Measurements from ENCODE around the gene ZNF410. TPM values are rescaled to one million over a fixed set of nuclear protein-coding genes. Genes with fewer than 3 reads are reported as not detected.
"Not testable (repeated sequence)": the region's sequence is repeated elsewhere in the genome, so short reads cannot be mapped to it uniquely, and the experiment has no call there.

Gene ZNF410
- total and polyA plus RNA-seq, 2 experiments from 2014 or later: 42.1 to 70.4 TPM

DNA sequence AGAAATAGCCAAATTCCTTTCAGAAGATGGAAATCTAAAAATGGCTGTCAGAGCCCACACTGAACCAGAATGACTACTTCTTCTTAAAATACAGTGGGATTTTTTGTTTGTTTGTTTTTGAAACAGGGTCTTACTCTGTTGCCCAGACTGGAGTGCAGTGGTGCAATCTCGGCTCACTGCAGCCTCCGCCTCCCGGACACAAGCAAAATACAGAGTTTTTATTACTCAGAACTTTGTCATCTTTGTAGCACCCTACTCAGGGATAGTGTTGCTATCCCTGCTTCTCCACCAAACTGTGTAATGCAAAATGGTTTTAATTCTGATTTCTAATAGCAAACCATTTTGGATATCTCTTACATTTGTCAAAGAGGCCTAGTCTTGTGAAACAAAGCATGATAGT lies 16.4 kb downstream of the ZNF410 start:
- Histone ChIP-seq H4K20me1 (ENCODE audit: insufficient read depth, poor library complexity, severe bottlenecking) (no peaks in the 10 kb centered on the region), H2AFZ (no peak overlapping the region), H3K79me2 (peaks cover 11% of the 10 kb centered on the region), H3K4me3 (no peak overlapping the region), H3K9me3 (ENCODE audit: low read depth) (no peaks in the 10 kb centered on the region), H3K4me2 (no peak overlapping the region), H3K9me2 (replicated peaks; ENCODE audit: insufficient read depth) (no peaks in the 10 kb centered on the region), H3K27ac (no peak overlapping the region), H3K27me3 (no peaks in the 10 kb centered on the region), H3K36me3 (replicated peaks; ENCODE audit: insufficient read depth, low read depth) (peaks cover 10% of the 10 kb centered on the region), H3K4me1 (ENCODE audit: insufficient read depth) (no peaks in the 10 kb centered on the region)
- 92% methylated on average over 3 of the region's 3 CpGs for WGBS (ENCODE audit: low lambda C conversion rate, missing lambda C conversion rate)
- no peak for DNase-seq (ENCODE audit: low spot score)
- TF ChIP-seq, protein P1, sequence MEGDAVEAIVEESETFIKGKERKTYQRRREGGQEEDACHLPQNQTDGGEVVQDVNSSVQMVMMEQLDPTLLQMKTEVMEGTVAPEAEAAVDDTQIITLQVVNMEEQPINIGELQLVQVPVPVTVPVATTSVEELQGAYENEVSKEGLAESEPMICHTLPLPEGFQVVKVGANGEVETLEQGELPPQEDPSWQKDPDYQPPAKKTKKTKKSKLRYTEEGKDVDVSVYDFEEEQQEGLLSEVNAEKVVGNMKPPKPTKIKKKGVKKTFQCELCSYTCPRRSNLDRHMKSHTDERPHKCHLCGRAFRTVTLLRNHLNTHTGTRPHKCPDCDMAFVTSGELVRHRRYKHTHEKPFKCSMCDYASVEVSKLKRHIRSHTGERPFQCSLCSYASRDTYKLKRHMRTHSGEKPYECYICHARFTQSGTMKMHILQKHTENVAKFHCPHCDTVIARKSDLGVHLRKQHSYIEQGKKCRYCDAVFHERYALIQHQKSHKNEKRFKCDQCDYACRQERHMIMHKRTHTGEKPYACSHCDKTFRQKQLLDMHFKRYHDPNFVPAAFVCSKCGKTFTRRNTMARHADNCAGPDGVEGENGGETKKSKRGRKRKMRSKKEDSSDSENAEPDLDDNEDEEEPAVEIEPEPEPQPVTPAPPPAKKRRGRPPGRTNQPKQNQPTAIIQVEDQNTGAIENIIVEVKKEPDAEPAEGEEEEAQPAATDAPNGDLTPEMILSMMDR (IDR thresholded peaks at IDR 0.05; ENCODE audit: poor library complexity): no peak
- no peak for TF ChIP-seq EZH2phosphoT487 (IDR thresholded peaks at IDR 0.05; ENCODE audit: low read depth, severe bottlenecking, unreplicated experiment)
- TF ChIP-seq EZH2 (IDR thresholded peaks at IDR 0.05; ENCODE audit: borderline replicate concordance): no peak

DNA sequence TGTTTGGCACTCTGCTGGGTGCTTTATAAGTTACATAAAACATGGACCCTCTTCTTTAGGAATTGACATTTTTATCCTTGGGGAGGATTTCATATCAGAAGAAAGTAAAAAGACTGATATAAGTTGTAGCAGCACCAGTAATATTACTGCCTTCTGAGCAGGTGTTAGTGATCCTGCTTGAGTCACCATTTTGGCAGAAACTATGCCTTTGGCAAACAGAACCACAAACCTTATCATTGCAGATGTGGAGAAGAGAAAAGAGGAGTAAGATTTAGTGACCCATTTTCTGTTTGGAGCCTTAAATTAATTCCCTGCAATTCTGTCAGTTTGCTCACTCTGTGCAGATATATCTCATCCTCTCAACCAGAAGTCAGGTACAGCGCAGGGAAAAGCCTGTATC lies 23.0 kb downstream of the ZNF410 start:
- TF ChIP-seq EZH2 (IDR thresholded peaks at IDR 0.05; ENCODE audit: borderline replicate concordance): no peak
- TF ChIP-seq, protein P1 (IDR thresholded peaks at IDR 0.05; ENCODE audit: poor library complexity): no peak
- no peak for TF ChIP-seq EZH2phosphoT487 (IDR thresholded peaks at IDR 0.05; ENCODE audit: low read depth, severe bottlenecking, unreplicated experiment)
- peaks cover 8% of the 10 kb centered on the region for H3K36me3 ChIP-seq (replicated peaks; ENCODE audit: insufficient read depth, low read depth)
- DNase-seq (ENCODE audit: low spot score): no peak

DNA sequence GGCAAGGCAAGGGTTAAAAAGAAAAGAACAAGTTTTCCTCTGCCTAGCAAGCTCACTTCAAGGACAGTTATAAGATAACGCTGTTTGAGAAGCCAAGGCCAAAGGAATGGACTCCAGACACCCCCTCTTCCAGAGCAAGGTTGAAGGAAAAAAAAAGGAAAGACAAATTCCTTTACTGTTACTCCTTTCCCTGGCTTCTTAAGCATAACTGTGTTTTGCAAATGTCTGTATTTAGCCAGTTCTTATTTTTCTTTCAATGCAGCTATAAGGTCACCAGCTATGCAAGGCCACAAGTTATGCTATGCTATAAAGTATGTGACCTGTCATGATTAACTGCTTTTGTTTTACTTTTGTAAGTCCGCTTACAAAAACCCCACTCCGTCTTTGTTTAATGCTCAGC lies 26.6 kb downstream of the ZNF410 start:
- no peak overlapping the region for H3K4me3 ChIP-seq
- no peaks in the 10 kb centered on the region for H3K36me3 ChIP-seq (replicated peaks; ENCODE audit: insufficient read depth, low read depth)
- H3K79me2 ChIP-seq: peaks cover 35% of the 10 kb centered on the region
- H3K27ac ChIP-seq: peak overlapping the region; percentile 10
- H3K9me3 ChIP-seq (ENCODE audit: low read depth): no peaks in the 10 kb centered on the region
- no peaks in the 10 kb centered on the region for H3K4me1 ChIP-seq (ENCODE audit: insufficient read depth)
- H4K20me1 ChIP-seq (ENCODE audit: insufficient read depth, poor library complexity, severe bottlenecking): no peaks in the 10 kb centered on the region
- WGBS (ENCODE audit: low lambda C conversion rate, missing lambda C conversion rate): 62% methylated on average over 3 of the region's 3 CpGs
- H2AFZ ChIP-seq: no peak overlapping the region
- H3K9me2 ChIP-seq (replicated peaks; ENCODE audit: insufficient read depth): no peaks in the 10 kb centered on the region
- H3K4me2 ChIP-seq: peak overlapping the region; percentile 18
- H3K27me3 ChIP-seq: no peaks in the 10 kb centered on the region
- peak; percentile 16 for DNase-seq (ENCODE audit: low spot score)
- no peak for TF ChIP-seq EZH2 (IDR thresholded peaks at IDR 0.05; ENCODE audit: borderline replicate concordance)
- no peak for TF ChIP-seq EZH2phosphoT487 (IDR thresholded peaks at IDR 0.05; ENCODE audit: low read depth, severe bottlenecking, unreplicated experiment)
- TF ChIP-seq, protein P1 (IDR thresholded peaks at IDR 0.05; ENCODE audit: poor library complexity): no peak

More for the DNA sequence above, 23.0 kb downstream of the ZNF410 start:
- Histone ChIP-seq H3K4me2 (no peak overlapping the region), H3K27me3 (no peaks in the 10 kb centered on the region), H3K79me2 (peaks cover 15% of the 10 kb centered on the region), H3K9me2 (replicated peaks; ENCODE audit: insufficient read depth) (no peaks in the 10 kb centered on the region), H3K4me3 (no peak overlapping the region), H4K20me1 (ENCODE audit: insufficient read depth, poor library complexity, severe bottlenecking) (no peaks in the 10 kb centered on the region), H3K4me1 (ENCODE audit: insufficient read depth) (no peaks in the 10 kb centered on the region), H3K27ac (no peak overlapping the region), H2AFZ (no peak overlapping the region), H3K9me3 (ENCODE audit: low read depth) (no peaks in the 10 kb centered on the region)
- 100% methylated on average over 1 of the region's 1 CpG for WGBS (ENCODE audit: low lambda C conversion rate, missing lambda C conversion rate)

DNA sequence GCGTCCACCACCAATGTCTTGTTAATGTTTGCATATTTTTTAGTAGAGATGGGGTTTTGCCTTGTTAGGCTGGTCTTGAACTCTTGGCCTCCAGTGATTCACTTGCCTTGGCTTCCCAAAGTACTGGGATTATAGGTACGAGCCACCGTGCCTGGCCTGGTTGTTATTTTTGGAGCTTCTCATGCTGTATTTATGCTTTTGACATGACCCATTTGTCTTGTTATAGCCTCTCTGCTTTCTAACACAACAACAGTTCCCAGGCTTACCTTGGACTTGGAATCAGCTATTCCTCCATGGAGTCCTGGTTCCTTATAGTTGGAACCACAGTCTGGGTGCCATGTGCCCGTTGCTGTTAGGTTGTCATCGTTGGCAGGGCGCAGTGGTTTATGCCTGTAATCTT lies 29.7 kb downstream of the ZNF410 start:
- Histone ChIP-seq H3K36me3 (replicated peaks; ENCODE audit: insufficient read depth, low read depth) (no peaks in the 10 kb centered on the region), H3K27ac (no peak overlapping the region), H3K79me2 (peaks cover 46% of the 10 kb centered on the region), H4K20me1 (ENCODE audit: insufficient read depth, poor library complexity, severe bottlenecking) (no peaks in the 10 kb centered on the region), H3K4me2 (no peak overlapping the region), H3K4me1 (ENCODE audit: insufficient read depth) (no peaks in the 10 kb centered on the region), H3K4me3 (no peak overlapping the region), H3K9me3 (ENCODE audit: low read depth) (no peaks in the 10 kb centered on the region), H3K9me2 (replicated peaks; ENCODE audit: insufficient read depth) (no peaks in the 10 kb centered on the region), H3K27me3 (no peaks in the 10 kb centered on the region), H2AFZ (no peak overlapping the region)
- no peak for DNase-seq (ENCODE audit: low spot score)
- TF ChIP-seq EZH2 (IDR thresholded peaks at IDR 0.05; ENCODE audit: borderline replicate concordance): no peak
- TF ChIP-seq, protein P1 (IDR thresholded peaks at IDR 0.05; ENCODE audit: poor library complexity): no peak
- no peak for TF ChIP-seq EZH2phosphoT487 (IDR thresholded peaks at IDR 0.05; ENCODE audit: low read depth, severe bottlenecking, unreplicated experiment)
- 91% methylated on average over 6 of the region's 6 CpGs for WGBS (ENCODE audit: low lambda C conversion rate, missing lambda C conversion rate)

DNA sequence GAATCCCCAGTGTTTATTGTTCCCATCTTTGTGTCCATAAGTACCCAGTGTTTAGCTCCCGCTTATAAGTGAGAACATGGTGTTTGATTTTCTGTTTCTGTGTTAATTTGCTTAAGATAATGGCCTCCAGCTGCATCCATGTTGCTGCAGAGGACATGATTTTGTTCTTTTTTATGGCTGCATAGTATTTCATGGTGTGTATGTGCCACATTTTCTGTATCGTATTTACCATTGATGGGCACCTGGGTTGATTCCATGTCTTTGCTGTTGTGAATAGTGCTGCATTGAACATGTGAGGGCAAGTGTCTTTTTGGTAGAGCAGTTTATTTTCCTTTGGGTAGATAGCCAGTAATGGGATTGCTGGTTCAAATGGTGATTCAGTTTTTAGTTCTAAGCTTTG lies 32.8 kb downstream of the ZNF410 start:
- H3K9me2 ChIP-seq (replicated peaks; ENCODE audit: insufficient read depth); H3K9me3 ChIP-seq (ENCODE audit: low read depth); H3K4me2 ChIP-seq; H3K4me3 ChIP-seq; DNase-seq (ENCODE audit: low spot score); H3K4me1 ChIP-seq (ENCODE audit: insufficient read depth); H4K20me1 ChIP-seq (ENCODE audit: insufficient read depth, poor library complexity, severe bottlenecking); H3K36me3 ChIP-seq (replicated peaks; ENCODE audit: insufficient read depth, low read depth); H3K27ac ChIP-seq; H2AFZ ChIP-seq; H3K27me3 ChIP-seq: not testable (repeated sequence)
- 93% methylated on average over 2 of the region's 2 CpGs for WGBS (ENCODE audit: low lambda C conversion rate, missing lambda C conversion rate)
- peaks cover 39% of the 10 kb centered on the region for H3K79me2 ChIP-seq

Data from hepatocyte (in vitro differentiated cells).